GM23338 (cell line): ENCODE measurements around the gene PDE3B. TPM values are rescaled to one million over a fixed set of nuclear protein-coding genes. Genes with fewer than 3 reads are reported as not detected.

Experiments used
- EZH2 ChIP-seq: fragments of 200-600 bp; sonication (generic); IDR thresholded peaks from one replicate; pipeline ENCODE4 v1.8.0; 2017; ENCODE audit warnings: antibody characterized with exemption, mild to moderate bottlenecking, low read depth; ENCODE audit not compliant: unreplicated experiment
- ZNF114 ChIP-seq: fragments of 250-450 bp; sonication (Bioruptor Pico); IDR thresholded peaks from 2 replicates; pipeline ENCODE4 v1.5.0; 2020; ENCODE audit warnings: mild to moderate bottlenecking, moderate library complexity
- ZNF462 ChIP-seq: fragments of 250-450 bp; sonication (Bioruptor Pico); IDR thresholded peaks from 2 replicates; pipeline ENCODE4 v1.5.0; 2020; ENCODE audit warnings: mild to moderate bottlenecking, moderate library complexity
- polyA plus RNA-seq: library from polyadenylated mRNA; unstranded; fragments of >200 nt; fragmentation: Nextera tagmentation; extraction: Ambion mirVana; gene quantifications from 2 replicates; pipeline ENCODE4 v1.2.1, GENCODE V29; 2016
- total RNA-seq: library from RNA; depleted of rRNA; stranded (reverse); fragments of >200 nt; shearing (Covaris generic); gene quantifications from 2 replicates; pipeline ENCODE4 v1.2.3, GENCODE V29; 2014
- TF ChIP-seq, protein P1 (sequence below): IDR thresholded peaks from one replicate; pipeline ENCODE4 v1.6.1; 2018; ENCODE audit warnings: antibody characterized with exemption; ENCODE audit not compliant: unreplicated experiment

The PDE3B gene
- total and polyA plus RNA-seq, 2 experiments from 2014 or later, result 4.3 to 21.3 TPM

- TF ChIP-seq EZH2, result no peak
- TF ChIP-seq, protein P1, sequence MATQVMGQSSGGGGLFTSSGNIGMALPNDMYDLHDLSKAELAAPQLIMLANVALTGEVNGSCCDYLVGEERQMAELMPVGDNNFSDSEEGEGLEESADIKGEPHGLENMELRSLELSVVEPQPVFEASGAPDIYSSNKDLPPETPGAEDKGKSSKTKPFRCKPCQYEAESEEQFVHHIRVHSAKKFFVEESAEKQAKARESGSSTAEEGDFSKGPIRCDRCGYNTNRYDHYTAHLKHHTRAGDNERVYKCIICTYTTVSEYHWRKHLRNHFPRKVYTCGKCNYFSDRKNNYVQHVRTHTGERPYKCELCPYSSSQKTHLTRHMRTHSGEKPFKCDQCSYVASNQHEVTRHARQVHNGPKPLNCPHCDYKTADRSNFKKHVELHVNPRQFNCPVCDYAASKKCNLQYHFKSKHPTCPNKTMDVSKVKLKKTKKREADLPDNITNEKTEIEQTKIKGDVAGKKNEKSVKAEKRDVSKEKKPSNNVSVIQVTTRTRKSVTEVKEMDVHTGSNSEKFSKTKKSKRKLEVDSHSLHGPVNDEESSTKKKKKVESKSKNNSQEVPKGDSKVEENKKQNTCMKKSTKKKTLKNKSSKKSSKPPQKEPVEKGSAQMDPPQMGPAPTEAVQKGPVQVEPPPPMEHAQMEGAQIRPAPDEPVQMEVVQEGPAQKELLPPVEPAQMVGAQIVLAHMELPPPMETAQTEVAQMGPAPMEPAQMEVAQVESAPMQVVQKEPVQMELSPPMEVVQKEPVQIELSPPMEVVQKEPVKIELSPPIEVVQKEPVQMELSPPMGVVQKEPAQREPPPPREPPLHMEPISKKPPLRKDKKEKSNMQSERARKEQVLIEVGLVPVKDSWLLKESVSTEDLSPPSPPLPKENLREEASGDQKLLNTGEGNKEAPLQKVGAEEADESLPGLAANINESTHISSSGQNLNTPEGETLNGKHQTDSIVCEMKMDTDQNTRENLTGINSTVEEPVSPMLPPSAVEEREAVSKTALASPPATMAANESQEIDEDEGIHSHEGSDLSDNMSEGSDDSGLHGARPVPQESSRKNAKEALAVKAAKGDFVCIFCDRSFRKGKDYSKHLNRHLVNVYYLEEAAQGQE, result no peak
- TF ChIP-seq ZNF462, result no peak
- no peak for TF ChIP-seq ZNF114
These were observed 120.6 kb downstream of the PDE3B start (continued) for GRCh38 chr11:14764179-14764578.
